K562 (cell line): Measurements from ENCODE around the gene VEGFB. TPM values are rescaled to one million over a fixed set of nuclear protein-coding genes. Genes with fewer than 3 reads are reported as not detected.

Experiments
- MYBL2 ChIP-seq, 2 experiments: fragments of 450-650 bp in 1 of 2; sonication (generic) in 1 of 2; formaldehyde crosslinking in 1 of 2; IDR thresholded peaks; 2 replicates each; pipeline versions ENCODE4 v1.6.1 to v1.8.1; 2017 to 2022; ENCODE audit warnings: borderline replicate concordance in 1 of 2, inconsistent platforms in 1 of 2, low read depth in 1 of 2, mild to moderate bottlenecking in 1 of 2, missing genetic modification reagents in 1 of 2, moderate library complexity in 1 of 2
- ZNF444 ChIP-seq: fragments of 250-450 bp; sonication (Bioruptor Pico); IDR thresholded peaks from 2 replicates; pipeline ENCODE4 v1.4.0; 2020; ENCODE audit warnings: mild to moderate bottlenecking, moderate library complexity
- ZNF79 ChIP-seq: fragments of 250-450 bp; sonication (Bioruptor Pico); IDR thresholded peaks from 2 replicates; pipeline ENCODE4 v1.4.0; 2020; ENCODE audit warnings: low read depth, mild to moderate bottlenecking, moderate library complexity
- polyA plus RNA-seq, 8 experiments: library from polyadenylated mRNA; depleted of rRNA in 4 of 8; stranded (reverse) in 5 of 8; unstranded in 3 of 8; fragments of >200 nt; fragmentation: Nextera tagmentation in 2 of 8; fragmentation: Illumina TruSeq in 1 of 8; extraction: Ambion mirVana in 2 of 8; extraction: Trizol in 1 of 8; gene quantifications; 2 replicates each; pipeline versions ENCODE4 v1.2.1 to v1.2.3, GENCODE V29; 2011 to 2014; ENCODE audit warnings: inconsistent platforms in 1 of 8, missing spikeins in 1 of 8
- total RNA-seq, 7 experiments: library from RNA; depleted of rRNA in 6 of 7; stranded (reverse); fragments of >200 nt in 6 of 7; fragmentation: Illumina TruSeq in 2 of 7; extraction: Trizol in 2 of 7; gene quantifications; 2 replicates each; pipeline versions ENCODE4 v1.2.1 to v1.2.3, GENCODE V29; 2011 to 2021; ENCODE audit warnings: low replicate concordance in 1 of 7
- TF ChIP-seq, protein P1 (sequence below): fragments of 250-450 bp; sonication (Bioruptor Pico); IDR thresholded peaks from 2 replicates; pipeline ENCODE4 v1.5.0; 2021; ENCODE audit warnings: mild to moderate bottlenecking, borderline replicate concordance
- TF ChIP-seq, protein P2 (sequence below): fragments of 250-450 bp; sonication (Bioruptor Pico); IDR thresholded peaks from 2 replicates; pipeline ENCODE4 v1.6.1; 2021; ENCODE audit warnings: mild to moderate bottlenecking

VEGFB gene
- total and polyA plus RNA-seq, 9 of the 15 experiments (the other 6 are each of a cell fraction or from before 2014, with no cell fraction given), result 11.0 to 83.4 (median 25.7) TPM

DNA sequence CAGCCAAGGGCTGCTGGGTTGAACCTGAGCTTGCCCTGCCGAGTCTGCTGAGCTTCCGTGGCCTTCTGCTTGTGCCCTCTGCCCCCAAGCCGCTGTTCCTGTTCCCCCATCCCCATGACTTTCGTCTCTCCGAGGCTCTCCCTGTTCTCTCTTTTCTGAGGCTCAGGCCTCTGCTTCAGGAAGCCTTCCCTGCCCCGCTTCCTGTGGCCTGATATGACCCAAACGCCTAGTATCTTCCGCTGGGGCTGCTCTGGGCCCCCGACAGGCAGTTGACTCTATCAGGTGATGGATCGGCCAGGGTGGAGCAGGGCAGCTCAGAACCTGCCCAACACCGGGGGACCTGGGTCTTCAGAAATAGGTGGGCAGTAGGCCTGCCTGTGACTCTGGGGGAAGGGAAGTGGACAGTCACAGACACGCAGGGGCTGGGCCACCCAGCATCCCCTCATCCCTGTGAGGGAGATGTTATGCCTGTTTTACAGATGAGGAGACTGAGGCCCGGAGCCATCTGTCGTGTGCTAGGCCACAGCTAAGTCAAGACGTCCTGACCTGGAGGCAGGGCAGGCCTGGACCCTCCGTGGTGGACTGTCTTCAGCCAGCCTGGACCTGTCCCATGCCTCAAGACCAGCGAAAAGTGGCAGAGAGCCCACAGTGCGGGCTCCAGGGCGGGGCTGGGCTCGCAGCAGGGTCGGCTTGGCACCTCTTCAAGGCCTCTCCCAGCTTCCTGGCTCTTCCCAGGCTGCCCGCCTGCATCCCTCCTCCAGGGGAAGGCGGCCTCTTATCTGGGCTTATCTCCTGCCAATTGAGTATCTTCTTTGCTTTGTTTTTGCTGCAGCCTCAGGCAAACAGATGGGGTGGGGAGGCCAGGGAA is 33.9 kb downstream of the VEGFB start (continued):
- TF ChIP-seq, protein P1, sequence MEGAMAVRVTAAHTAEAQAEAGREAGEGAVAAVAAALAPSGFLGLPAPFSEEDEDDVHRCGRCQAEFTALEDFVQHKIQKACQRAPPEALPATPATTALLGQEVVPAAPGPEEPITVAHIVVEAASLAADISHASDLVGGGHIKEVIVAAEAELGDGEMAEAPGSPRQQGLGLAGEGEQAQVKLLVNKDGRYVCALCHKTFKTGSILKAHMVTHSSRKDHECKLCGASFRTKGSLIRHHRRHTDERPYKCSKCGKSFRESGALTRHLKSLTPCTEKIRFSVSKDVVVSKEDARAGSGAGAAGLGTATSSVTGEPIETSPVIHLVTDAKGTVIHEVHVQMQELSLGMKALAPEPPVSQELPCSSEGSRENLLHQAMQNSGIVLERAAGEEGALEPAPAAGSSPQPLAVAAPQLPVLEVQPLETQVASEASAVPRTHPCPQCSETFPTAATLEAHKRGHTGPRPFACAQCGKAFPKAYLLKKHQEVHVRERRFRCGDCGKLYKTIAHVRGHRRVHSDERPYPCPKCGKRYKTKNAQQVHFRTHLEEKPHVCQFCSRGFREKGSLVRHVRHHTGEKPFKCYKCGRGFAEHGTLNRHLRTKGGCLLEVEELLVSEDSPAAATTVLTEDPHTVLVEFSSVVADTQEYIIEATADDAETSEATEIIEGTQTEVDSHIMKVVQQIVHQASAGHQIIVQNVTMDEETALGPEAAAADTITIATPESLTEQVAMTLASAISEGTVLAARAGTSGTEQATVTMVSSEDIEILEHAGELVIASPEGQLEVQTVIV, result no peak
- TF ChIP-seq, protein P2, sequence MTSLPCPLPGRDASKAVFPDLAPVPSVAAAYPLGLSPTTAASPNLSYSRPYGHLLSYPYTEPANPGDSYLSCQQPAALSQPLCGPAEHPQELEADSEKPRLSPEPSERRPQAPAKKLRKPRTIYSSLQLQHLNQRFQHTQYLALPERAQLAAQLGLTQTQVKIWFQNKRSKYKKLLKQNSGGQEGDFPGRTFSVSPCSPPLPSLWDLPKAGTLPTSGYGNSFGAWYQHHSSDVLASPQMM (CRISPR knock-in tag), result no peak
- no peak for TF ChIP-seq ZNF444 (CRISPR knock-in tag)
- no peak for TF ChIP-seq MYBL2 (IDR thresholded peaks at IDR 0.05; ENCODE audit: low read depth)
- TF ChIP-seq MYBL2 (CRISPR knock-in tag; IDR thresholded peaks at IDR 0.05; ENCODE audit: borderline replicate concordance), result no peak
- 0 out of 2 replicates have a peak, but pooled peaks have one; percentile 23 for TF ChIP-seq ZNF79 (CRISPR knock-in tag)
- TF ChIP-seq, all 486 proteins: peak for 37
